ENCODE results near the gene CCBE1.

The CCBE1 gene

DNA sequence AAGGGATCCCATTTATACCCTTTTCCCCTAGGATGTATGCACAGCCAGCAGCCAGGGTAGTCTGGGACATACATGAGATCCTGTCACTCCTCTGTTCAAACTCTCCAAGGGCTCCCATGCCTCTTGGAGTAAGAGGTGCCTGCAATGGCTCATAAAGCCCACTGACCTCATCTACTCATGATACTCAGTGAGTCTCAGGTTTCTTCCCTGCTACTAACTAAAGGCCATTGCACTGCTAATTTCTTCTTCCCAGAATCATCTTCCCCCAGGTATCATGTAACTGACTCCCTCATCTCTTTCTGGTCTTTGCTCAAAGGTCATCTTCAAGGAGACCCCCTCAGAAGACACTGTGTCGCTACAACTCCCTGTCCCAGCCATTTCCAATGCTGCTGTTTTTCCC, 68.2 kb downstream of the CCBE1 start:
- no peaks in the 10 kb centered on the region for H3K36me3 ChIP-seq (ENCODE audit: control insufficient read depth, low read depth, low read length)
- no peak overlapping the region for H3K4me3 ChIP-seq (ENCODE audit: low read length)
- H3K27me3 ChIP-seq (ENCODE audit: control insufficient read depth, insufficient read depth, low read length): no peaks in the 10 kb centered on the region

DNA sequence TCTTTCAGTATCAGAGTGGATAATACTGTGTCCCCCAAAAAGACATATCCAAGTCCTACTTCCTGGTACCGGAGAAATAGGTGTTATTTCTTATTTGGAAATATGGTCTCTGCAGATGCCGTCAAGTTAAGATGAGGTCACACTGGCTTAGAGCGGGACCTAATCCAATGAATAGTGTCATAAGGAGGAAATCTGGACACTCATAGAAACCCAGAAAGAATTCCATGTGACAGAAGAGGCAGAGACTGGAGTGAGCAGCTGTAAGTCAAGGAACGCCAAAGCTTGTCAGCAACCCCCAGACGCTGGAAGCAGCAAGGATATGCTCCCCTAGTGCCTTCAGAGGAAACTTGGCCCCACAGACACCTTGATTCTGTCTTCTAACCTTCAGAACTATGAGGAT, 69.8 kb downstream of the CCBE1 start:
- H3K9ac ChIP-seq (ENCODE audit: low read length): no peak overlapping the region
- no peak overlapping the region for H3K27ac ChIP-seq (ENCODE audit: low read length)
- no peaks in the 10 kb centered on the region for H3K36me3 ChIP-seq (ENCODE audit: control insufficient read depth, low read depth, low read length)
- H3K27me3 ChIP-seq (ENCODE audit: control insufficient read depth, insufficient read depth, low read length): no peaks in the 10 kb centered on the region
- H3K4me3 ChIP-seq (ENCODE audit: low read length): no peak overlapping the region
- H3K4me1 ChIP-seq (ENCODE audit: control insufficient read depth, low read depth, low read length): no peaks in the 10 kb centered on the region
- no peaks in the 10 kb centered on the region for H3K9me3 ChIP-seq (ENCODE audit: control insufficient read depth, low read depth, low read length)

More for the DNA sequence above, 68.2 kb downstream of the CCBE1 start:
- Histone ChIP-seq H3K27ac (ENCODE audit: low read length) (no peak overlapping the region), H3K4me1 (ENCODE audit: control insufficient read depth, low read depth, low read length) (peaks cover 4% of the 10 kb centered on the region), H3K9me3 (ENCODE audit: control insufficient read depth, low read depth, low read length) (no peaks in the 10 kb centered on the region), H3K9ac (ENCODE audit: low read length) (no peak overlapping the region)

DNA sequence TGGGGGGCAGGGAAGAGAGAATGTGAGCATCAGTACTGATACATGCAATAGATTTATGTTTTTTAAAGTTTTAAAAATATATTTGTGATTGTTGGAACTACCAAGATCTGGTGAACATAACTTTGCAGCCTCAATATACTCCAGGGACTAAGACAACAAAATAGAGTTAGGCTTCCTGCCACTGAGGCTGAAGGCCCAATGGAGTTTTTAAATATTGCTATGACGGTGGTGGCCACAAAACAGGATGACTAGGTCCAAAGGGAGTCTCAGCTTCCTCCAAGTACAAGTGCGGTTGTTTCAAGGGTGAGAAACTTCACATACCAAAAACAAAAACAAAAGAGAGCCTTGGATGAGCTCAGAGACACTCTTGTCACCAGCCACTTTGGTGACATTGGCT, 72.9 kb downstream of the CCBE1 start:
- H3K27me3 ChIP-seq (ENCODE audit: control insufficient read depth, insufficient read depth, low read length): no peaks in the 10 kb centered on the region
- no peak overlapping the region for H3K9ac ChIP-seq (ENCODE audit: low read length)
- H3K4me3 ChIP-seq (ENCODE audit: low read length): no peak overlapping the region
- peaks cover 2% of the 10 kb centered on the region for H3K4me1 ChIP-seq (ENCODE audit: control insufficient read depth, low read depth, low read length)
- H3K9me3 ChIP-seq (ENCODE audit: control insufficient read depth, low read depth, low read length): no peaks in the 10 kb centered on the region
- H3K36me3 ChIP-seq (ENCODE audit: control insufficient read depth, low read depth, low read length): no peaks in the 10 kb centered on the region
- no peak overlapping the region for H3K27ac ChIP-seq (ENCODE audit: low read length)

DNA sequence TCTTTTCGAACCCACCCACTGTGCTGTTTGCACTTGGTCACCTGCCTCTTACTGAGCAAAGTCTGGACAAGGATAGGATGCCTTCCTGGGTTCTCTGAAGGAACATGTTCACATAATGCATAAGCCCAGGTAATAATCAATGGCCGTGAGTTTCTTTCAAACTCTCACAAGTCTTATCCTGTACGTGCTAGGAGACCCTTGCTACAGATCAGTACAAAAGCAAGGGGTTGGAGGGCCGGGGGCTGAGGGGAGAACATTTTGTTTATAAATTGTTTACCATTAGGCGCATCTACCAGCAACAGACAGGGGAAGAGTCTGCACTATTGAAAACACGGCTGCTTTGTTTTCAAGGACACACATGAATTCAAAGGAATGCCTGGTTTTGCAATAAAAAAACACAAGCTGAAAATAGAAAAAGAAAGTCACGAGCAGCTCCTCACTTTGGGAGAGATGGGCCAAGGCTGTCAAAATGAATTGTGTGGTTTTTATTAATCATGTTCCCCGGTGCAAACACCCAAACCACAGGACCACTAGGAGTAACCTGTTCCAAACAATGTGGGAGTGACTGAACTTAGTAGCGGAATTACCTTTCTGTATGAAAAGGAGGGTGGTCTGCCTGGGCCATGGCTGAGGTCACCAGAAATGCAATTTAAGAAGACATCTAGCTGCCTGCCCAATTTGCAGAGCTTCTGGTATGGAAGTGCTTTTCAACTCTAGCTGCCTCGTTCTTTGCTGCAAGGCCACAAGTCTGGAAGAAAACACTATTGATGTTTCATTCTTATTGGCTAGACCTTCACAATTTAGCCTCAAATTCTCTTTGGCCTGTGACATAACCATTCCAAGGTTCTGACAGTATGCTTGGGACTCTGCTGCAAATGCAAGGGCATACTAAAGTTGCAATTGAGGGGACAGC, 73.5 kb downstream of the CCBE1 start:
- Histone ChIP-seq H3K36me3 (ENCODE audit: control insufficient read depth, low read depth, low read length) (no peaks in the 10 kb centered on the region), H3K9ac (ENCODE audit: low read length) (no peak overlapping the region), H3K9me3 (ENCODE audit: control insufficient read depth, low read depth, low read length) (no peaks in the 10 kb centered on the region), H3K4me3 (ENCODE audit: low read length) (no peak overlapping the region), H3K27ac (ENCODE audit: low read length) (no peak overlapping the region), H3K4me1 (ENCODE audit: control insufficient read depth, low read depth, low read length) (peaks cover 2% of the 10 kb centered on the region), H3K27me3 (ENCODE audit: control insufficient read depth, insufficient read depth, low read length) (no peaks in the 10 kb centered on the region)

DNA sequence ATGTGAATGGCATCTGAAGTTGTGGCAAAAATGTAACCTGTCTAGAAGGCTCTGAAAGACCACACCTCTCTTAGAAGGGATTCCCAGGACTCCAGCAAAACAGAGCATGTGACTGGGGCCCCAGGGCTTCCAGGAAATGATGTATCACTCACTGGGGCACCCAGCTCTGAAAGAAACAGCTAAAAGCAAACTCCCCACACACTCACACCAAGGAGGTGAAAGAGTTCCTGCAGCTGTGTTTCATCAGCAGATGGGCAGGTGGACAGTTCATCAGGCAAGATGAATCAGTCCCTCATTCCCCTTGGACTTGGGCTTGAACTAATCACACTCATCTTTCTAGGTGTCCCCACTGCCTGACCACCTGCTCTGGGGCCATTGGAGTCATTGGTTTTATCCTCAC, 76.2 kb downstream of the CCBE1 start:
- no peak overlapping the region for H3K9ac ChIP-seq (ENCODE audit: low read length)
- no peaks in the 10 kb centered on the region for H3K36me3 ChIP-seq (ENCODE audit: control insufficient read depth, low read depth, low read length)
- no peak overlapping the region for H3K4me3 ChIP-seq (ENCODE audit: low read length)
- H3K27ac ChIP-seq (ENCODE audit: low read length): no peak overlapping the region
- H3K27me3 ChIP-seq (ENCODE audit: control insufficient read depth, insufficient read depth, low read length): no peaks in the 10 kb centered on the region
- H3K9me3 ChIP-seq (ENCODE audit: control insufficient read depth, low read depth, low read length): no peaks in the 10 kb centered on the region
- H3K4me1 ChIP-seq (ENCODE audit: control insufficient read depth, low read depth, low read length): peaks cover 2% of the 10 kb centered on the region

DNA sequence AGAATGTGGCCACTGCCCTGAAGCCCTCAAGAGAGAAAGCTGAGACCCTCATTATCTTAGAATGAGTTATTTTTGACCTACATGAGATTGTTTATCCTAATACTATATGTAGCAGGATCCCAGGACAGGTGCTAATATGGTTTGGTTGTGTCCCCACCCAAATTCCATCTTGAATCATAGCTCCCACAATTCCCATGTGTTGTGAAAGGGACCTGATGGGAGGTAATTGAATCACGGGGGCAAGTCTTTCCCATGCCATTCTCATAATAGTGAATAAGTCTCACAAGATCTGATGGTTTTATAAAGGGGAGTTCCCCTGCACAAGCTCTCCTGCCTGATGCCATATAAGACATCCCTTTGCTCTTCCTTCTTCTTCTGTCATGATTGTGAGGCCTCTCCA, 76.8 kb downstream of the CCBE1 start:
- H3K36me3 ChIP-seq (ENCODE audit: control insufficient read depth, low read depth, low read length): no peaks in the 10 kb centered on the region
- no peak overlapping the region for H3K27ac ChIP-seq (ENCODE audit: low read length)
- peaks cover 2% of the 10 kb centered on the region for H3K4me1 ChIP-seq (ENCODE audit: control insufficient read depth, low read depth, low read length)
- H3K4me3 ChIP-seq (ENCODE audit: low read length): no peak overlapping the region
- no peaks in the 10 kb centered on the region for H3K9me3 ChIP-seq (ENCODE audit: control insufficient read depth, low read depth, low read length)
- no peak overlapping the region for H3K9ac ChIP-seq (ENCODE audit: low read length)
- no peaks in the 10 kb centered on the region for H3K27me3 ChIP-seq (ENCODE audit: control insufficient read depth, insufficient read depth, low read length)

DNA sequence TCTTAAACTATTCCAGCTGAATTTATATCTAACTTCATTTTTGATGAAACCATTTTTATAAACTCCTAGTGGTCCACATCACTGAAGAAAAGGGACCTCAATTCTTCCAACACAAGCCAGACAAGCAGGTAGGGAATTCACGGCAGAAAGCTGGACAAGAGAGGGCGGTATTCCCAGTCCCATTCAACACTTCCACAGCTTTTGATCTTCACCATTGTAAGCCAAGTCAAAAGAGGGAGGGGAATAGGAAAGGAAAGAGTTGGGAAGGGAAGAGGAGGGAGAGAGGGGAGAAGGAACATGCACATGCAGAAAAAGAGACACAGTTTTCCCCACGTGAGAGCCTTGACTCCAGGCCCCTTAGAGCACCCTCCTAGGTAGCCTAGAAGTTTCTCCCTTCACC, 77.4 kb downstream of the CCBE1 start:
- Histone ChIP-seq H3K27ac (ENCODE audit: low read length) (no peak overlapping the region), H3K36me3 (ENCODE audit: control insufficient read depth, low read depth, low read length) (no peaks in the 10 kb centered on the region), H3K27me3 (ENCODE audit: control insufficient read depth, insufficient read depth, low read length) (no peaks in the 10 kb centered on the region), H3K9ac (ENCODE audit: low read length) (no peak overlapping the region), H3K4me1 (ENCODE audit: control insufficient read depth, low read depth, low read length) (peaks cover 2% of the 10 kb centered on the region), H3K9me3 (ENCODE audit: control insufficient read depth, low read depth, low read length) (no peaks in the 10 kb centered on the region), H3K4me3 (ENCODE audit: low read length) (no peak overlapping the region)

DNA sequence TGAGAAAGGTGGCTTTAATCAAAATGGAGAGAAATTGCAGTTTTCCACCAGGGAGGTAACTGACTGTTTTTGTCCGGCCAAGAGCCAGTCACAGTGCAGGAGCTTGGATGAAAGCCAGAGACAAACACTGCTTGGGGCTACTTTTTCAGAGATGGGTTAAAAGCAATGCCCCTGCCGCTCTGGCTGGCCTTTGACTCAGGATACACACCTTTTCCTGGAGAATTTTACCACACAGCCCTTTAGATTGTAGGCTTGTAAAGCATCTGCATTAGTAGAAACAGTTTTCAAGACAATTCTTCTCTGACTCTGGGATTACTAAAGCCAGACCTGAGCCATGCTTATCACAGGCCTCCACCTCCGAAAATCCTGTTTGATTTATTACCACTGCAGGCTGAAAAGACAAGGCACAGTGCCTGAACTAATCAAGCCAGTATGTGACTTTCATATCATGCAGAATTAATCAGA, 79.7 kb downstream of the CCBE1 start:
- H3K27ac ChIP-seq (ENCODE audit: low read length): no peak overlapping the region
- no peaks in the 10 kb centered on the region for H3K27me3 ChIP-seq (ENCODE audit: control insufficient read depth, insufficient read depth, low read length)
- no peaks in the 10 kb centered on the region for H3K36me3 ChIP-seq (ENCODE audit: control insufficient read depth, low read depth, low read length)
- H3K9me3 ChIP-seq (ENCODE audit: control insufficient read depth, low read depth, low read length): no peaks in the 10 kb centered on the region
- peaks cover 4% of the 10 kb centered on the region for H3K4me1 ChIP-seq (ENCODE audit: control insufficient read depth, low read depth, low read length)
- no peak overlapping the region for H3K9ac ChIP-seq (ENCODE audit: low read length)
- no peak overlapping the region for H3K4me3 ChIP-seq (ENCODE audit: low read length)

DNA sequence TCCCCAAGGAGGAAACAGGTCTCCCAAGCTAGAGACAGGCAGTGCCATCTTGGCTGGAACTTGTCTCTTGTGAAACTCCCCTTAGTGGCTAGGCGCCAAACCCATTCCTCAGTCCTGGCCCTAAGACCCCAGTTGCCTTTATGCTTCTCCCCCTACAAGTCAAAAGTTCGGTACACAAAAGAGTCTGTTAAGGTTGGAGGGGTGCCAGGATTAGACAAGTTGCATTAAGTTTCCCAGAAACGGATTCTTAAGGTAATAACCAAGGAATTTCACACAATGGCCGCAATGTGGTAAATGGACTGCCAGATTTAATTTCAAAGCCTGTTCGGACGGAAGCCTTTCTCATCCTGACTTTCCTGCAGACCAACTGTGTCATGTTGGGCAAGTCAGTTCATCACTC, 80.7 kb downstream of the CCBE1 start:
- H3K36me3 ChIP-seq (ENCODE audit: control insufficient read depth, low read depth, low read length): no peaks in the 10 kb centered on the region
- H3K4me3 ChIP-seq (ENCODE audit: low read length): no peak overlapping the region
- H3K9ac ChIP-seq (ENCODE audit: low read length): no peak overlapping the region
- H3K27ac ChIP-seq (ENCODE audit: low read length): no peak overlapping the region
- H3K9me3 ChIP-seq (ENCODE audit: control insufficient read depth, low read depth, low read length): no peaks in the 10 kb centered on the region
- H3K4me1 ChIP-seq (ENCODE audit: control insufficient read depth, low read depth, low read length): peaks cover 6% of the 10 kb centered on the region
- H3K27me3 ChIP-seq (ENCODE audit: control insufficient read depth, insufficient read depth, low read length): no peaks in the 10 kb centered on the region

DNA sequence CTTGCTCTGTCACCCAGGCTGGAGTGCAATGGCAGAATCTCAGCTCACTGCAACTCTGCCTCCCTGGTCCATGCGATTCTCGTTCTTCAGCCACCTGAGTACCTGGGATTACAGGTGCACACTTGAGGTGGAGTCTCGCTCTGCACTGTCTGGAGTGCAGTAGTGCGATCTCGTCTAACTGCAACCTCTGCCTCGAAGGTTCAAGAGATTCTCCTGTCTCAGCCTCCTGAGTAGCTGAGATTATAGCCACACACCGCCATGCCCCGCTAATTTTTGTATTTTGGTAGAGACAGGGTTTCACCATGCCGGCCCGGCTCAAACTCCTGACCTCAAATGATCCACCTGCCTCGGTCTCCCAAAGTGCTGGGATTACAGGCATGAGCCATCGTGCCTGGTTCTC, 83.3 kb downstream of the CCBE1 start:
- H3K4me3 ChIP-seq (ENCODE audit: low read length): no peak overlapping the region
- H3K27ac ChIP-seq (ENCODE audit: low read length): no peak overlapping the region
- H3K9ac ChIP-seq (ENCODE audit: low read length): no peak overlapping the region
- H3K27me3 ChIP-seq (ENCODE audit: control insufficient read depth, insufficient read depth, low read length): no peaks in the 10 kb centered on the region
- peaks cover 3% of the 10 kb centered on the region for H3K4me1 ChIP-seq (ENCODE audit: control insufficient read depth, low read depth, low read length)
- H3K9me3 ChIP-seq (ENCODE audit: control insufficient read depth, low read depth, low read length): no peaks in the 10 kb centered on the region
- H3K36me3 ChIP-seq (ENCODE audit: control insufficient read depth, low read depth, low read length): no peaks in the 10 kb centered on the region

DNA sequence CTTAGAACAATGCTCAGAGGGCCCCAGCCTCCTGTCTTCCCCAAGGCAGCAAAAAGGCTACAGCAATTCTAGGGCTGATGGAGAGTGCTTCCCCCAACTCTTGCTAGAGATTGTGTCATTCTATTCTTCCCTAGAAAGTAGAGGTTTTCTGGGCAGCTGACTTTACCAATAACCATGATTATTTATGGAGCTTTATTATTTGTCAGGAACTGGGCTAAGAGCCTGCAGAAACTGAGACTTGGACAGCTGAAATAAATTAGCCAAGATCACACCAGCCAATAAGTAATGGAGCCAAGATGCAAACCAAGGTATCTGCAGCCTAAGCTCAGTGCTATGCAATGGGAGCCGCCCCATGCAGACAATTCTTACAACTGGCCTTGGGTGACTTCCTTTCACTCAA, 84.8 kb downstream of the CCBE1 start:
- Histone ChIP-seq H3K27ac (ENCODE audit: low read length) (no peak overlapping the region), H3K36me3 (ENCODE audit: control insufficient read depth, low read depth, low read length) (no peaks in the 10 kb centered on the region), H3K9ac (ENCODE audit: low read length) (no peak overlapping the region), H3K4me1 (ENCODE audit: control insufficient read depth, low read depth, low read length) (peaks cover 3% of the 10 kb centered on the region), H3K27me3 (ENCODE audit: control insufficient read depth, insufficient read depth, low read length) (no peaks in the 10 kb centered on the region), H3K4me3 (ENCODE audit: low read length) (no peak overlapping the region), H3K9me3 (ENCODE audit: control insufficient read depth, low read depth, low read length) (no peaks in the 10 kb centered on the region)

DNA sequence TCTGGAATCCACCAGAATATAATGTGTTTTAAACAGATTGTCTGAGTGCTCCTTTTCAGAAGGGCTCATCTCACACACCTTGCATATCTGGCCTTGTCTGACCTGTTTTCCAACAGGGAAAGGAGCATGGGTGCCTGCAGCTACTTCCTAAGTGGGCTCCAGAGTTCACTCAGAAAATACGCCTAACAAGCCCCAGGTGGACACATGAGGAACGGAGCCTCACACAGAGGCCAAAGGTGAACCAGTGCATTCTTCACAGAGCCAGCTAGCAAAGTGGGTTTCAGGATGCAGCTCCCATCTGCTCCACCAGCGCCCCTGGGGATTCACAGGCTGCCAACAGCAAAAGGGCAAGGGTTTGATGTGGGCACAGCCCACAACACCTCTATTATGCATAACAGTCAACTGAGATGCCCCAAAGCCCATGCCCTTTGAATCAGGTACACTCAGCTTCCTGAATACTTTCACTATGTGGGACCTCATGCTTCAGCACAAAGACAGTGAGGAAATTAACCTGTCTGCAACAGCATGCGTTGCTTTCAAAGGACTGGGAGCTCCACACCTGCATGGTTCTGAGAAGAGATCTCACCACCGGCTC, 86.6 kb downstream of the CCBE1 start:
- Histone ChIP-seq H3K4me3 (ENCODE audit: low read length) (no peak overlapping the region), H3K27me3 (ENCODE audit: control insufficient read depth, insufficient read depth, low read length) (no peaks in the 10 kb centered on the region), H3K9me3 (ENCODE audit: control insufficient read depth, low read depth, low read length) (no peaks in the 10 kb centered on the region), H3K9ac (ENCODE audit: low read length) (no peak overlapping the region), H3K36me3 (ENCODE audit: control insufficient read depth, low read depth, low read length) (no peaks in the 10 kb centered on the region), H3K27ac (ENCODE audit: low read length) (no peak overlapping the region), H3K4me1 (ENCODE audit: control insufficient read depth, low read depth, low read length) (peaks cover 3% of the 10 kb centered on the region)

All from iPS-18a (cell line).